Vagina (tissue), 2 donors: ENCODE measurements around the gene LCORL. TPM values are rescaled to one million over a fixed set of nuclear protein-coding genes. Genes with fewer than 3 reads are reported as not detected.

Source experiments
- DNase-seq, 2 donors: peaks; one replicate each; pipeline ENCODE4 v3.0.0-alpha.2; 2017; ENCODE audit errors: extremely low spot score in 2 of 2
- H3K27ac ChIP-seq: fragments of 200-600 bp; sonication (generic); one replicate; pipeline ENCODE4 v1.5.1; 2019
- H3K27me3 ChIP-seq: fragments of 200-600 bp; sonication (generic); one replicate; pipeline ENCODE4 v1.5.1; 2019
- H3K36me3 ChIP-seq, 2 donors: fragments of 200-600 bp; sonication (generic); one replicate each; pipeline ENCODE4 v1.5.1; 2017 to 2019
- H3K4me1 ChIP-seq: fragments of 200-600 bp; sonication (generic); one replicate; pipeline ENCODE4 v1.5.1; 2019
- H3K4me3 ChIP-seq, 2 donors: fragments of 200-600 bp; sonication (generic); 1 replicate in 1 of 2; 2 replicates in 1 of 2; pipeline ENCODE4 v1.5.1; 2016 to 2019
- H3K9me3 ChIP-seq: fragments of 200-600 bp; sonication (generic); one replicate; pipeline ENCODE4 v1.5.1; 2019
- POLR2A ChIP-seq, 2 donors: fragments of 450-650 bp; IDR thresholded peaks; one replicate each; pipeline ENCODE4 v1.6.1; 2017; ENCODE audit warnings: antibody characterized with exemption in 2 of 2, mild to moderate bottlenecking in 2 of 2, moderate library complexity in 2 of 2
- POLR2AphosphoS5 ChIP-seq, 2 donors: sonication (generic); formaldehyde crosslinking; IDR thresholded peaks; one replicate each; pipeline ENCODE4 v1.9.0; 2017; ENCODE audit warnings: antibody characterized with exemption in 2 of 2, mild to moderate bottlenecking in 2 of 2, low read depth in 1 of 2; ENCODE audit not compliant: insufficient read depth in 1 of 2
- intact Hi-C: fragments of 100-400 bp; cut with DNase I; formaldehyde crosslinking; loops from one replicate; pipeline ENCODE4 v1.15.1; 2023
- total RNA-seq: library from RNA; depleted of rRNA; stranded (reverse); fragments of >200 nt; gene quantifications from one replicate; pipeline ENCODE4 v1.2.3, GENCODE V29; 2016
- TF ChIP-seq, protein P1 (sequence below), 3 experiments: fragments of 450-650 bp in 2 of 3; fragments of 200-600 bp in 1 of 3; sonication (generic) in 1 of 3; IDR thresholded peaks; one replicate each; pipeline ENCODE4 v1.5.1; 2017 to 2019; ENCODE audit warnings: antibody characterized with exemption in 3 of 3, mild to moderate bottlenecking in 2 of 3, moderate library complexity in 2 of 3

Gene LCORL
- total RNA-seq, 1 donor from 2014 or later: 6.9 TPM

- H3K27ac ChIP-seq: no peak overlapping the region
- DNase-seq: no peak
- no peak overlapping the region for H3K4me3 ChIP-seq
- intact Hi-C loops: no loop called here
- no peaks in the 10 kb centered on the region for H3K27me3 ChIP-seq
- no peaks in the 10 kb centered on the region for H3K9me3 ChIP-seq
- H3K36me3 ChIP-seq: peaks cover 0 to 18% of the 10 kb centered on the region in 2 donors
- H3K4me1 ChIP-seq: peaks cover 39% of the 10 kb centered on the region
- TF ChIP-seq POLR2AphosphoS5 (IDR thresholded peaks at IDR 0.05; ENCODE audit: insufficient read depth in 1 of 2, low read depth in 1 of 2) (no peak), POLR2A (IDR thresholded peaks at IDR 0.05) (no peak)
- TF ChIP-seq, protein P1, sequence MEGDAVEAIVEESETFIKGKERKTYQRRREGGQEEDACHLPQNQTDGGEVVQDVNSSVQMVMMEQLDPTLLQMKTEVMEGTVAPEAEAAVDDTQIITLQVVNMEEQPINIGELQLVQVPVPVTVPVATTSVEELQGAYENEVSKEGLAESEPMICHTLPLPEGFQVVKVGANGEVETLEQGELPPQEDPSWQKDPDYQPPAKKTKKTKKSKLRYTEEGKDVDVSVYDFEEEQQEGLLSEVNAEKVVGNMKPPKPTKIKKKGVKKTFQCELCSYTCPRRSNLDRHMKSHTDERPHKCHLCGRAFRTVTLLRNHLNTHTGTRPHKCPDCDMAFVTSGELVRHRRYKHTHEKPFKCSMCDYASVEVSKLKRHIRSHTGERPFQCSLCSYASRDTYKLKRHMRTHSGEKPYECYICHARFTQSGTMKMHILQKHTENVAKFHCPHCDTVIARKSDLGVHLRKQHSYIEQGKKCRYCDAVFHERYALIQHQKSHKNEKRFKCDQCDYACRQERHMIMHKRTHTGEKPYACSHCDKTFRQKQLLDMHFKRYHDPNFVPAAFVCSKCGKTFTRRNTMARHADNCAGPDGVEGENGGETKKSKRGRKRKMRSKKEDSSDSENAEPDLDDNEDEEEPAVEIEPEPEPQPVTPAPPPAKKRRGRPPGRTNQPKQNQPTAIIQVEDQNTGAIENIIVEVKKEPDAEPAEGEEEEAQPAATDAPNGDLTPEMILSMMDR (IDR thresholded peaks at IDR 0.05): no peak
These were observed 215.9 kb downstream of the LCORL start for GRCh38 chr4:17805580-17806155.

GRCh38 chr4:17797808-17798207 lies 223.7 kb downstream of the LCORL start:
- H3K36me3 ChIP-seq: peaks cover 0 to 5% of the 10 kb centered on the region in 2 donors
- TF ChIP-seq POLR2AphosphoS5 (IDR thresholded peaks at IDR 0.05; ENCODE audit: insufficient read depth in 1 of 2, low read depth in 1 of 2) (no peak), POLR2A (IDR thresholded peaks at IDR 0.05) (no peak)
- TF ChIP-seq, protein P1 (IDR thresholded peaks at IDR 0.05): no peak
- H3K9me3 ChIP-seq: no peaks in the 10 kb centered on the region
- intact Hi-C loops: no loop called here
- H3K27me3 ChIP-seq: no peaks in the 10 kb centered on the region
- H3K4me1 ChIP-seq: no peaks in the 10 kb centered on the region
- no peak for DNase-seq
- no peak overlapping the region for H3K27ac ChIP-seq
- no peak overlapping the region for H3K4me3 ChIP-seq

- intact Hi-C loops: no loop called here
- TF ChIP-seq POLR2AphosphoS5 (IDR thresholded peaks at IDR 0.05; ENCODE audit: insufficient read depth in 1 of 2, low read depth in 1 of 2): no peak
- no peak for TF ChIP-seq POLR2A (IDR thresholded peaks at IDR 0.05)
- TF ChIP-seq, protein P1 (IDR thresholded peaks at IDR 0.05): no peak
- Histone ChIP-seq H3K4me1 (no peaks in the 10 kb centered on the region), H3K36me3 (peaks cover 0 to 8% of the 10 kb centered on the region in 2 donors), H3K4me3 (no peak overlapping the region), H3K27me3 (no peaks in the 10 kb centered on the region), H3K27ac (no peak overlapping the region), H3K9me3 (no peaks in the 10 kb centered on the region)
- DNase-seq: no peak
These were observed 226.8 kb downstream of the LCORL start for GRCh38 chr4:17794730-17795129.

Other genes starting within 250 kb of the LCORL start
- gene FAM184B, start 240.1 kb downstream of the LCORL start, total RNA-seq: not detected
- gene DCAF16, start 211.0 kb downstream of the LCORL start, total RNA-seq: 26.5 TPM
- gene NCAPG, start 210.8 kb downstream of the LCORL start, total RNA-seq: 1.5 TPM